PFSK-1 (cell line): ENCODE measurements around the gene EXD2.

Experiments
- FOXP2 ChIP-seq: optimal IDR thresholded peaks from 2 replicates; pipeline ENCODE3; 2011; ENCODE audit warnings: borderline replicate concordance, control low read depth, inconsistent platforms; ENCODE audit not compliant: insufficient read depth; ENCODE audit errors: extremely low read length, extremely low read depth
- POLR2AphosphoS5 ChIP-seq: IDR thresholded peaks from 2 replicates; pipeline ENCODE4 v1.6.1; 2012; ENCODE audit warnings: low read depth, mild to moderate bottlenecking, control low read depth, low read length, moderate library complexity
- REST ChIP-seq, 2 experiments: IDR thresholded peaks; 2 replicates each; pipeline versions ENCODE4 v1.6.1 to v1.8.0; 2011 to 2012; ENCODE audit warnings: low read depth in 2 of 2, low read length in 2 of 2, control low read depth in 1 of 2, inconsistent platforms in 1 of 2, mild to moderate bottlenecking in 1 of 2, moderate library complexity in 1 of 2; ENCODE audit not compliant: insufficient read depth in 1 of 2
- SIN3A ChIP-seq: IDR thresholded peaks from 2 replicates; pipeline ENCODE4 v1.6.1; 2012; ENCODE audit warnings: mild to moderate bottlenecking, low read length, moderate library complexity, borderline replicate concordance; ENCODE audit not compliant: insufficient read depth
- TAF1 ChIP-seq: IDR thresholded peaks from 2 replicates; pipeline ENCODE4 v1.6.1; 2012; ENCODE audit warnings: low read length, control low read depth, borderline replicate concordance; ENCODE audit not compliant: insufficient read depth

- TF ChIP-seq SIN3A (no peak), POLR2AphosphoS5 (no peak), TAF1 (no peak), REST (IDR thresholded peaks at IDR 0.05; ENCODE audit: insufficient read depth in 1 of 2, low read depth in 2 of 2, low read length in 2 of 2) (no peak), FOXP2 (no peak)
Observed at GRCh38 chr14:69149461-69150244, 41.6 kb upstream of the EXD2 start.
